ENCODE results near the gene PSMB5. TPM values are rescaled to one million over a fixed set of nuclear protein-coding genes. Genes with fewer than 3 reads are reported as not detected.

The PSMB5 gene
- total and polyA plus RNA-seq, 4 donors = 74.0 to 152 (median 95.4) TPM

DNA sequence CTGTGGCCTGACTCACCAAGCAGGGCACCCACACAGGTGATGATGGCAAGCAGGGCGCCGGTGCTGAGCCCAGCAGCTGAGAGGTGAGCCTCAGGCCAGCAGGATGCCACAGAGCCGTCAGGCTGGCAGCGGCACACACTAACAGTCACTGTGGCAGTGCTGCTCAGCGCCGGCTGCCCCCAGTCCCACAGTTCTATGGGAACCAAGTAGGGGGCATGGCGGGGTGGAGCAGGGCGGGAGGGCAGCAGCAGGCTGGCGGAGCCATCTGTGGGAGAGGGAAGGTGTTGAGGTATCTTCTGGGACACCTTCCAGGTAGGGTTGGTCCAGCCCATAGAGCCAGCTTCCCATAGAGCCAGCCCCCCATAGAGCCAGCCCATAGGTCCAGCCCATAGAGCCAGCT lies 14.3 kb upstream of the PSMB5 start:
- H3K27me3 ChIP-seq (ENCODE audit: control insufficient read depth in 4 of 4, insufficient read depth in 4 of 4, low read length in 3 of 4) = no peaks in the 10 kb centered on the region
- TF ChIP-seq FOXA1 (IDR thresholded peaks at IDR 0.05) = no peak
- no peak for TF ChIP-seq FOXA2 (IDR thresholded peaks at IDR 0.05)
- TF ChIP-seq EGR1 (IDR thresholded peaks at IDR 0.05; ENCODE audit: low read depth in 2 of 2) = no peak
- TF ChIP-seq GABPA (IDR thresholded peaks at IDR 0.05 in 1 of 2, conservative IDR thresholded peaks at IDR 0.05 in 1 of 2) = no peak
- TF ChIP-seq HNF4A (conservative IDR thresholded peaks at IDR 0.05) = no peak
- TF ChIP-seq, protein P1, sequence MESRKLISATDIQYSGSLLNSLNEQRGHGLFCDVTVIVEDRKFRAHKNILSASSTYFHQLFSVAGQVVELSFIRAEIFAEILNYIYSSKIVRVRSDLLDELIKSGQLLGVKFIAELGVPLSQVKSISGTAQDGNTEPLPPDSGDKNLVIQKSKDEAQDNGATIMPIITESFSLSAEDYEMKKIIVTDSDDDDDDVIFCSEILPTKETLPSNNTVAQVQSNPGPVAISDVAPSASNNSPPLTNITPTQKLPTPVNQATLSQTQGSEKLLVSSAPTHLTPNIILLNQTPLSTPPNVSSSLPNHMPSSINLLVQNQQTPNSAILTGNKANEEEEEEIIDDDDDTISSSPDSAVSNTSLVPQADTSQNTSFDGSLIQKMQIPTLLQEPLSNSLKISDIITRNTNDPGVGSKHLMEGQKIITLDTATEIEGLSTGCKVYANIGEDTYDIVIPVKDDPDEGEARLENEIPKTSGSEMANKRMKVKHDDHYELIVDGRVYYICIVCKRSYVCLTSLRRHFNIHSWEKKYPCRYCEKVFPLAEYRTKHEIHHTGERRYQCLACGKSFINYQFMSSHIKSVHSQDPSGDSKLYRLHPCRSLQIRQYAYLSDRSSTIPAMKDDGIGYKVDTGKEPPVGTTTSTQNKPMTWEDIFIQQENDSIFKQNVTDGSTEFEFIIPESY (IDR thresholded peaks at IDR 0.05) = no peak
- no peak for TF ChIP-seq REST (IDR thresholded peaks at IDR 0.05)
- TF ChIP-seq TAF1 (conservative IDR thresholded peaks at IDR 0.05) = no peak
- no peak for TF ChIP-seq NR2F2 (IDR thresholded peaks at IDR 0.05)
- no peak for TF ChIP-seq YY1 (IDR thresholded peaks at IDR 0.05)
- TF ChIP-seq, protein P2, sequence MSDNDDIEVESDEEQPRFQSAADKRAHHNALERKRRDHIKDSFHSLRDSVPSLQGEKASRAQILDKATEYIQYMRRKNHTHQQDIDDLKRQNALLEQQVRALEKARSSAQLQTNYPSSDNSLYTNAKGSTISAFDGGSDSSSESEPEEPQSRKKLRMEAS (IDR thresholded peaks at IDR 0.05) = no peak
- H3K9ac ChIP-seq (ENCODE audit: low read depth in 1 of 2, low read length in 2 of 2) = no peak overlapping the region
- no peaks in the 10 kb centered on the region for H3K36me3 ChIP-seq (ENCODE audit: control insufficient read depth in 4 of 4, insufficient read depth in 3 of 4, low read depth in 1 of 4, low read length in 3 of 4)
- 96% methylated on average over 9 of the region's 9 CpGs for WGBS
- H3K27ac ChIP-seq (ENCODE audit: low read depth in 1 of 2, low read length in 2 of 2) = no peak overlapping the region
- no peaks in the 10 kb centered on the region for H3K9me3 ChIP-seq (ENCODE audit: control insufficient read depth in 4 of 4, low read length in 3 of 4)
- no peak for DNase-seq (ENCODE audit: low spot score)
- peaks cover 0 to 2% (median 0%) of the 10 kb centered on the region in 4 donors for H3K4me1 ChIP-seq (ENCODE audit: control insufficient read depth in 4 of 4, insufficient read depth in 4 of 4, low read length in 3 of 4)
- H3K4me3 ChIP-seq (ENCODE audit: low read depth in 1 of 3, low read length in 3 of 3) = no peak overlapping the region

DNA sequence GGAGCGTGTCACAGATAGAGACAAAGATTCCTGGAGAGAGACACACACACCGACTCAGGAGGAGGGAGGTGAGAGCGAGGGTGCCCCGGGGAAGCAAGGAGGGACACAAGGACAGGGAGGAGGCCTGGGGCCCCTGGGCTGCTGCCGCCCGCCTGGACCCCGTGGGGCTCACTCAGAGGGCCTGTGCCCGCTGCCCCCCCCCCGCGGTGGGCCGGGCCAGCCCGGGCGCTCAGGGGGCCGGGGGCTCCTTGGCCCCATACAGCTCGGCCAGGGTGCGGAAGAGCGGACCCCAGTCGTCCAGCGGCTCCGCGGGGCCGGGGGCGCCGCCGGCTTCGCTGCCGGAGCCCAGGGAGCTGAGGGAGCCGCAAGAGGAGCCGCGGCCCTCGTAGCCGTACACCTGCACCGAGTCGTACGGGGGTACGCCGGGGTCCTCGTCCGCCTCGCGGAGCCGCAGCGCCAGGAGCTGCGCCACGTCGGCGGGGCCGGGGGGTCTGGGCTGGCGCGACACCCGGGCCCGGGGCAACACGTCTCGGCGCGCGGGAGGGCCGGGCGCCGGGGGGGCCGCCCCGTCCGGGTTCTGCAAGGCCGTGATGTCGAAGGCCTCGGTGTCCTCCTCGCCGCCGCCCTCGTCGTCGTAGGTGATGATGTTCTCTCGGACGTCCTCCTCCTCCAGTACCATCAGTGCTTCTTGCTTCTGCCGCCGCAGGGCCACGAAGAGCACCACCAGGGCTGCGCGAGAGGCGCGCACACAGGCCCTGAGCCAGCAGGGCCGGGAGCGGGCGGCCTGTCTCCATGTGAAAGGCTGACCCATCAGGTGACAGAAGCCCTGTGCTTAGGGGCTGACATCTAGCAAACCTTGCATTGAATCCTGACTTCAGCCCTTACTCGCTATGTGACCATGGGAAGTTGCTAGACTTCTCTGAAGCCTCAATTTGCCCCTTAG lies 13.3 kb upstream of the PSMB5 start:
- 68% methylated on average over 85 of the region's 85 CpGs for WGBS
- H3K4me3 ChIP-seq (ENCODE audit: low read depth in 1 of 3, low read length in 3 of 3) = no peak overlapping the region
- no peak overlapping the region for H3K27ac ChIP-seq (ENCODE audit: low read depth in 1 of 2, low read length in 2 of 2)
- peaks cover 0 to 3% (median 0%) of the 10 kb centered on the region in 4 donors for H3K4me1 ChIP-seq (ENCODE audit: control insufficient read depth in 4 of 4, insufficient read depth in 4 of 4, low read length in 3 of 4)
- H3K27me3 ChIP-seq (ENCODE audit: control insufficient read depth in 4 of 4, insufficient read depth in 4 of 4, low read length in 3 of 4) = no peaks in the 10 kb centered on the region
- TF ChIP-seq NR2F2 (IDR thresholded peaks at IDR 0.05) (no peak), TAF1 (conservative IDR thresholded peaks at IDR 0.05) (no peak)
- no peaks in the 10 kb centered on the region for H3K9me3 ChIP-seq (ENCODE audit: control insufficient read depth in 4 of 4, low read length in 3 of 4)
- no peaks in the 10 kb centered on the region for H3K36me3 ChIP-seq (ENCODE audit: control insufficient read depth in 4 of 4, insufficient read depth in 3 of 4, low read depth in 1 of 4, low read length in 3 of 4)
- no peak for DNase-seq (ENCODE audit: low spot score)
- no peak overlapping the region for H3K9ac ChIP-seq (ENCODE audit: low read depth in 1 of 2, low read length in 2 of 2)
